Measurements from ENCODE around the gene HNRNPH1. TPM values are rescaled to one million over a fixed set of nuclear protein-coding genes. Genes with fewer than 3 reads are reported as not detected.

The HNRNPH1 gene
- total RNA-seq, 1 donor from 2014 or later = 325 TPM

DNA sequence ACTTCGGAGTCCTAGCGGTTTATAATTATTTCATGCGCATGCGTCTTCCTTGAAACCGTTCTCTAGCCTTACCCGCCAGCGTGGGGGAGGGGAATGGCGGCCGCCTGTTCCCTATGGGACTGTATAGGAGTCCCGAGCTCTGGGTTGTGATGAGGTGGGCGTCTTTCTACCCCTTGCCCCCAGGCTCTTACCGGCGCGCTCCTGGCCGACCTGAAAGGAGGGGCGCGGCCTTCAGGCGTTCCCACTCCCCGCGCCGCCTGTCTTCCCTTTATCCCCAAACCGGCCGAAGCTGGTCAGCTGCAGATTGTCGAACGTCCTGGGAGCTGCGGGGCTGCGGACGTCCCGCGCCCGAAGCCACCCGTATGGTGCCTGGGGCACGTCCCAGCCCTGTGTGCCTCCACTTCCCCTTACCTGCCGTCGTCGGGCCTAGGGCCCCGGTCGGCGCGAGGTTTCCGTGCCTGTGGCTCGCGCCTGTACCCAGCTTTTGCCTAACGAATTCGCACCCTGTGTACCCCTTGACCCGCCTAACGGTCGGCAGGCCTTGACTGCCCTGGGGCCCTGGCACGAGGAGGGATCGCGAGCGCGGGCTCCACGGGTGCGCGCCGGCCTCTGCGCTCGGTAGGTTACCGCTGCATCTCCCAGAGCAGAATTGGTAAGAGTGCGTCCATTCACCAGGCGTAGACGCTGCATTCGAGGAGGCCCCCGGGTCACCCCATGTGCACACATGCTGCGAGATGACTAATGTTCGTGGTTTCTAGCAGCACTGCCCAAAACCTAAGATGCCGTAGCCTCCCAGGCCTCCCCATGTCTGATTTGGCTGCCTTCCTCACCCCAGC lies 653 bp upstream of the HNRNPH1 start:
- peaks cover 1% of the 10 kb centered on the region for H3K36me3 ChIP-seq (ENCODE audit: control insufficient read depth, insufficient read depth, low read length)
- H3K27me3 ChIP-seq (ENCODE audit: control insufficient read depth, insufficient read depth, low read length) = no peaks in the 10 kb centered on the region
- peak; percentile 34 for DNase-seq (ENCODE audit: low read depth)
- peak overlapping the region; percentile 54 for H3K4me3 ChIP-seq (ENCODE audit: low read depth, low read length)
- TF ChIP-seq CTCF (IDR thresholded peaks at IDR 0.05; ENCODE audit: insufficient read depth, low read length, poor library complexity, severe bottlenecking) = no peak

GRCh38 chr5:179621551-179622214 lies 1.8 kb downstream of the HNRNPH1 start:
- H3K36me3 ChIP-seq (ENCODE audit: control insufficient read depth, insufficient read depth, low read length) = peaks cover 1% of the 10 kb centered on the region
- no peak for TF ChIP-seq CTCF (IDR thresholded peaks at IDR 0.05; ENCODE audit: insufficient read depth, low read length, poor library complexity, severe bottlenecking)
- peak overlapping the region; percentile 65 for H3K4me3 ChIP-seq (ENCODE audit: low read depth, low read length)
- no peaks in the 10 kb centered on the region for H3K27me3 ChIP-seq (ENCODE audit: control insufficient read depth, insufficient read depth, low read length)
- DNase-seq (ENCODE audit: low read depth) = no peak

GRCh38 chr5:179620703-179621350 lies 2.6 kb downstream of the HNRNPH1 start:
- Histone ChIP-seq H3K27me3 (ENCODE audit: control insufficient read depth, insufficient read depth, low read length) (no peaks in the 10 kb centered on the region), H3K36me3 (ENCODE audit: control insufficient read depth, insufficient read depth, low read length) (peaks cover 1% of the 10 kb centered on the region), H3K4me3 (ENCODE audit: low read depth, low read length) (peak overlapping the region; percentile 65)
- no peak for TF ChIP-seq CTCF (IDR thresholded peaks at IDR 0.05; ENCODE audit: insufficient read depth, low read length, poor library complexity, severe bottlenecking)
- DNase-seq (ENCODE audit: low read depth) = no peak

DNA sequence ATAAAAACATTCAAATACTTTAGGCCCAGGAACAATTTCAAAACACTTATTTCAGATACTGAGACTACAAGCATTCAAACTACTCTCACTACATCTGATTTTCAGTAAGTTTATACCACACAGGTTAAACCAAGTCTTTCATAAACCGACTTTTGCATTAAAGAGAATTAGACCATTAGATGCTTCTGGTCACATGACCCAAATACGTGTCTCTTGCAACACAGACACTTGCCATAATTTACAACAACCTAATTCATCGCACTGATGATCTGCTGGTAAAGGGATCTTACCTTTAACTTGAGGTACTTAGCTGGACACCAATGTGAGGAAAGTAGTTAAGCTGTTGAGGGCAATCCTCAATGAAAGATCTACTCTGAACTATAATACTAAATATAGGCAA lies 3.2 kb downstream of the HNRNPH1 start:
- H3K4me3 ChIP-seq (ENCODE audit: low read depth, low read length) = peak overlapping the region; percentile 65
- no peak for DNase-seq (ENCODE audit: low read depth)
- no peak for TF ChIP-seq CTCF (IDR thresholded peaks at IDR 0.05; ENCODE audit: insufficient read depth, low read length, poor library complexity, severe bottlenecking)
- H3K27me3 ChIP-seq (ENCODE audit: control insufficient read depth, insufficient read depth, low read length) = no peaks in the 10 kb centered on the region
- H3K36me3 ChIP-seq (ENCODE audit: control insufficient read depth, insufficient read depth, low read length) = peaks cover 3% of the 10 kb centered on the region

GRCh38 chr5:179619776-179620175 lies 3.7 kb downstream of the HNRNPH1 start:
- TF ChIP-seq CTCF (IDR thresholded peaks at IDR 0.05; ENCODE audit: insufficient read depth, low read length, poor library complexity, severe bottlenecking) = no peak
- Histone ChIP-seq H3K4me3 (ENCODE audit: low read depth, low read length) (peak overlapping the region; percentile 65), H3K27me3 (ENCODE audit: control insufficient read depth, insufficient read depth, low read length) (no peaks in the 10 kb centered on the region), H3K36me3 (ENCODE audit: control insufficient read depth, insufficient read depth, low read length) (peaks cover 3% of the 10 kb centered on the region)
- no peak for DNase-seq (ENCODE audit: low read depth)

All from kidney epithelial cell (primary cell).